IPS-20b (cell line): ENCODE data around the gene KLHL2.
"Not testable (repeated sequence)": the region's sequence is repeated elsewhere in the genome, so short reads cannot be mapped to it uniquely, and the experiment has no call there.

ENCODE experiments used
- H3K27ac ChIP-seq: one replicate; pipeline ENCODE4 v1.5.1; 2013; ENCODE audit warnings: low read length
- H3K27me3 ChIP-seq: 2 replicates; pipeline ENCODE4 v1.6.1; 2013; ENCODE audit warnings: mild to moderate bottlenecking, low read length, inconsistent platforms; ENCODE audit not compliant: insufficient read depth
- H3K36me3 ChIP-seq: 2 replicates; pipeline ENCODE4 v1.6.1; 2013; ENCODE audit warnings: low read depth, mild to moderate bottlenecking, inconsistent platforms, low read length, moderate library complexity; ENCODE audit not compliant: insufficient read depth
- H3K4me1 ChIP-seq: 2 replicates; pipeline ENCODE4 v1.6.1; 2013; ENCODE audit warnings: mild to moderate bottlenecking, control low read depth, inconsistent platforms, low read length, moderate library complexity; ENCODE audit not compliant: insufficient read depth
- H3K4me3 ChIP-seq: 2 replicates; pipeline ENCODE4 v1.5.1; 2013; ENCODE audit warnings: mild to moderate bottlenecking, low read length, inconsistent platforms
- H3K9ac ChIP-seq: 2 replicates; pipeline ENCODE4 v1.6.1; 2013; ENCODE audit warnings: low read depth, mild to moderate bottlenecking, inconsistent platforms, low read length, moderate library complexity
- H3K9me3 ChIP-seq: 2 replicates; pipeline ENCODE4 v1.6.1; 2013; ENCODE audit warnings: mild to moderate bottlenecking, low read depth, low read length, inconsistent platforms; ENCODE audit not compliant: insufficient read depth

KLHL2 gene

GRCh38 chr4:165217325-165217724, 10.0 kb downstream of the KLHL2 start:
- peaks cover 7% of the 10 kb centered on the region; the same call in 1 of the 2 replicates for H3K4me1 ChIP-seq
- H3K27ac ChIP-seq = no peak overlapping the region
- no peak overlapping the region for H3K4me3 ChIP-seq
- no peaks in the 10 kb centered on the region for H3K9me3 ChIP-seq
- no peaks in the 10 kb centered on the region for H3K27me3 ChIP-seq
- H3K36me3 ChIP-seq = no peaks in the 10 kb centered on the region
- no peak overlapping the region for H3K9ac ChIP-seq

GRCh38 chr4:165221306-165221705, 13.9 kb downstream of the KLHL2 start:
- not testable (repeated sequence) for H3K4me1 ChIP-seq, H3K27me3 ChIP-seq, H3K4me3 ChIP-seq, H3K36me3 ChIP-seq, H3K9ac ChIP-seq, H3K27ac ChIP-seq, H3K9me3 ChIP-seq

- not testable (repeated sequence) for H3K4me1 ChIP-seq, H3K9me3 ChIP-seq, H3K9ac ChIP-seq, H3K4me3 ChIP-seq, H3K27ac ChIP-seq, H3K27me3 ChIP-seq, H3K36me3 ChIP-seq
Observed at GRCh38 chr4:165221993-165222650, 14.8 kb downstream of the KLHL2 start.

GRCh38 chr4:165222651-165222994, 15.3 kb downstream of the KLHL2 start:
- Histone ChIP-seq H3K27ac (no peak overlapping the region), H3K9me3 (no peaks in the 10 kb centered on the region), H3K27me3 (no peaks in the 10 kb centered on the region), H3K4me1 (no peaks in the 10 kb centered on the region), H3K36me3 (no peaks in the 10 kb centered on the region), H3K4me3 (no peak overlapping the region), H3K9ac (no peak overlapping the region)

GRCh38 chr4:165227401-165227800, 20.0 kb downstream of the KLHL2 start:
- not testable (repeated sequence) for H3K4me1 ChIP-seq, H3K27ac ChIP-seq, H3K36me3 ChIP-seq, H3K27me3 ChIP-seq, H3K4me3 ChIP-seq, H3K9me3 ChIP-seq, H3K9ac ChIP-seq

- H3K27ac ChIP-seq, H3K9me3 ChIP-seq, H3K36me3 ChIP-seq, H3K4me1 ChIP-seq, H3K27me3 ChIP-seq, H3K9ac ChIP-seq, H3K4me3 ChIP-seq: not testable (repeated sequence)
Observed at GRCh38 chr4:165229490-165230200, 22.3 kb downstream of the KLHL2 start.

GRCh38 chr4:165232623-165233433, 25.5 kb downstream of the KLHL2 start:
- not testable (repeated sequence) for H3K4me3 ChIP-seq, H3K27ac ChIP-seq, H3K4me1 ChIP-seq, H3K9me3 ChIP-seq, H3K9ac ChIP-seq, H3K27me3 ChIP-seq, H3K36me3 ChIP-seq

- Histone ChIP-seq H3K9ac (no peak overlapping the region), H3K4me3 (no peak overlapping the region), H3K4me1 (no peaks in the 10 kb centered on the region), H3K27ac (no peak overlapping the region), H3K27me3 (no peaks in the 10 kb centered on the region), H3K36me3 (no peaks in the 10 kb centered on the region), H3K9me3 (no peaks in the 10 kb centered on the region)
Observed at GRCh38 chr4:165234766-165235165, 27.4 kb downstream of the KLHL2 start.

GRCh38 chr4:165236852-165237251, 29.5 kb downstream of the KLHL2 start:
- H3K4me1 ChIP-seq, H3K4me3 ChIP-seq, H3K9me3 ChIP-seq, H3K36me3 ChIP-seq, H3K27ac ChIP-seq, H3K27me3 ChIP-seq, H3K9ac ChIP-seq: not testable (repeated sequence)

- not testable (repeated sequence) for H3K27me3 ChIP-seq, H3K36me3 ChIP-seq, H3K9me3 ChIP-seq, H3K27ac ChIP-seq, H3K4me1 ChIP-seq, H3K4me3 ChIP-seq, H3K9ac ChIP-seq
Observed at GRCh38 chr4:165238041-165238640, 30.8 kb downstream of the KLHL2 start.

GRCh38 chr4:165240761-165241160, 33.4 kb downstream of the KLHL2 start:
- H3K4me1 ChIP-seq, H3K27ac ChIP-seq, H3K4me3 ChIP-seq, H3K27me3 ChIP-seq, H3K9ac ChIP-seq, H3K36me3 ChIP-seq, H3K9me3 ChIP-seq: not testable (repeated sequence)

- H3K4me1 ChIP-seq, H3K4me3 ChIP-seq, H3K27ac ChIP-seq, H3K9me3 ChIP-seq, H3K9ac ChIP-seq, H3K36me3 ChIP-seq, H3K27me3 ChIP-seq: not testable (repeated sequence)
Observed at GRCh38 chr4:165244148-165244547, 36.8 kb downstream of the KLHL2 start.
